Smooth muscle cell of the brain vasculature (primary cell): Measurements from ENCODE around the gene MOAP1.
"Not testable (repeated sequence)": the region's sequence is repeated elsewhere in the genome, so short reads cannot be mapped to it uniquely, and the experiment has no call there.

Experiments
- DNase-seq: peaks from one replicate; pipeline ENCODE4 v3.0.0-alpha.2; 2012; ENCODE audit warnings: low read depth, low spot score

Gene MOAP1

DNA sequence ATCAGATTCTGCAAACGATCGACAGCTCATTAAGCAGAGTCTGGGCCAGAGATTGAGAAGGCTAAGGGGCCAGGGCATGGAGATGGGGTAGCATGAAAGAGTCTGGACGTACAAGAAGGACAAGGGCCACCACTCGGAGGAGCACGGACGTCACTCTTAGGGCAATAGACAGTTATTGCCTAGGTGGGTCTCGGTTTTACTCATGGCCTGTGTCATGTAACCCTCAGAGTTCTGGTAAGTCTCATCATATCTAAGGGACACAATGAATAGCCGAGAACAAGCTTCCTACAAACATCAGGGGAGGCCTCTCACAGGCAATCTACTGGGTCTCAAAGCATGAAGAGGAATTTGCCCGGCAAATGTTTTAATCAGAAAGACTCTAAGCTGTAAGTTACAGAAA lies 38.6 kb downstream of the MOAP1 start:
- no peak for DNase-seq

DNA sequence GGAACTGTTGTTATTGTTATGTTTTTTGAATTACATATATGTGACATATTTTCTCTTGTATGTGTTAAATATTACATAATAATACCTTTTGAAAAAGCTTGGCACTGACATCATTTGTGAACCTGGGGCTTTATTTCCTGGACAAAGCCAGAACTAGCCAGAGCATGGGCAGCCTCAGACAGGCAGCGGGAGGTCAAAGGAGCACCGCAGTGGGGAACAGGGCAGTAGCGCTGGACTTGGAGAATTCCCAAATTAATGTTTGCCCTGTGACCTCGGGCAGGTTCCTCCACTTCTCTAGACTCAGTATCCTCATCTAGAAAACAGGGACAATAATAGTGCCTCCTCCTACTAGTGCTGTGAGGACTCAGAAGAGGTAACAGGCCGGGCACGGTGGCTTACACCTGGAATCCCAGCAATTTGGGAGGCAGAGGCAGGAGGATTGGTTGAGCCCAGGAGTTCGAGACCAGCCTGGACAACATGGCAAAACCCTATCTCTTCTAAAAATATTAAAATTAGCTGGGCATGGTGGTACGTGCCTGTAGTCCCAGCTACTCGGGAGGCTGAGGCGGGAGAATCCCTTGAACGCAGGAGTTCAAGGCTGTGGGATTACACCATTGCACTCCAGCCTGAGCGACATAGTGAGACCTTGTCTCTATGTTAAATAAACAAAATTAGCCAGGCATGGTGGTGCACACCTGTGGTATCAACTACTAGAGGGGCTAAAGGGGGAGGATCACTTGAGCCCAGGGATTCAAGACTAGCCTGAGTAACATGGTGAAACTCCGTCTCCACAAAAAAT lies 41.6 kb downstream of the MOAP1 start:
- DNase-seq, result no peak

DNA sequence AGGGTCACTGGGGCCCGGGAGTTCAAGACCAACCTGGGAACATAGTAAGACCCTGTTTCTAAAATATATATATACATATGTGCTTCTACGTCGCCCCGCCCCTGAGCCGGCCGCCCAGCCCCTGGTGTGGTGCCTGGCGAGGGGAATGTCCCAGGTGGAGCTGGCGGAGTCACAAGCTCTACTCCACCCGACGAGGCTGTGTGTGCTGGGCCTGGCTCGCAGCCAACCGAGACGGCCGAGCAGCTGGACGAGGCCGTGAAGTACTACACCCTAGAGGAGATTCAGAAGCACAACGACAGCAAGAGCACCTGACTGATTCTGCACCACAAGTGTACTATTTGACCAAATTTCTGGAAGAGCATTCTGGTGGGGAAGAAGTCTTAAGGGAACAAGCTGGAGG lies 46.8 kb downstream of the MOAP1 start:
- DNase-seq, result no peak

DNA sequence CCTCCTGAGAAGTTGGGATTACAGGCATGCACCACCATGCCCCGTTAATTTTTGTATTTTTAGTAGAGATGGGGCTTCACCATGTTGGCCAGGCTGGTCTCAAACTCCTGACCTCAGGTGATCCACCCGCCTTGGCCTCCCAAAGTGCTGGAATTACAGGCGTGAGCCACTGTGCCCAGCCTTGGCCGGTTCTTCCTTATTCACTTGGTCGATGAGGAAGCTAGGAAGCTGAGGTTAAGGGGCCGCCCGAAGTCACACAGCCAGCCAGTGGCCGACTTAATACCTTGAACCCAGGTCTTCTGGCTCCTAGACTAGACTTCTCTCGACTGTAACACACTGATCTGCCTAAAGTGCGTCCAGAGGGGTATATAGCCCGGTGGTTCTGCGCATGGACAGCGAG lies 48.2 kb downstream of the MOAP1 start:
- not testable (repeated sequence) for DNase-seq

DNA sequence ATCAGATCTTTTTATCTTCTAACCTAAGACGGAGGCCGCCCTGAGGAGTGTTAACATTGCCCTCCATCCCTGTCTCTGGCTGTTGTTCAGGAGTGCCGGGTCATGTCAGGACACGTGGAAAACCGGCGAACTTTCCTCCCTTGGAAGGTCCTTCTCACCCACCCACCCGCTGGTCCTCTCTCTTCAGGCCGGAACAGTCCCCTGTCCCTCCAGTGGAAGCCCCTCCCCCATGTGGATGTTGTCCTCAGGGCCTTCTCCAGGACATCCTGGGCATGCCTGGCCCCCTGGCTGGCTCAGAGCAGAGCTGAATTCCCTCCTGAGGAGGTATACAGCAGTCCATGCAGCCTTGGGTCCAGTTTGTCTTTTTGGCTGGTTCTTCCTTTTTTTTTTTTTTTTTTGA lies 48.7 kb downstream of the MOAP1 start:
- DNase-seq, result no peak

DNA sequence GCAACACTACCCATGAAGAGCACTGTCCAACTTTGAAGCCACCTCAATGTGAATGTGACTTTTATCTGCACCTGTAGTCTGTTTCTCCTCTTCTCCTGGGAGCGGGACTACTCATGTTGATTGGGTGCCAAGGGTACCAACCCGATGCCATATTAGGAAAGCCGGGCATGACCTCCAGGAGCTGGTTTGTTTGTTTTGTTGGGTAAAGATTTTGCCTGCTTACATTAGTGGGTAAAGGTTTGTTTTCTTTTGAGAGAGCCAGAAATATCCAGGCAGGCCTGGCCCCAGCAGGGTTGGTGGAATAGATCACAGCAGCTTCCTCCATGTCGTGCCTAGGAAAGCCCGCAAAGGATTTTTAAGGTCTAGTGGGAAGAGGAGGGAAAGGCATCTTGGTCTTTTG lies 49.3 kb downstream of the MOAP1 start:
- no peak for DNase-seq

DNA sequence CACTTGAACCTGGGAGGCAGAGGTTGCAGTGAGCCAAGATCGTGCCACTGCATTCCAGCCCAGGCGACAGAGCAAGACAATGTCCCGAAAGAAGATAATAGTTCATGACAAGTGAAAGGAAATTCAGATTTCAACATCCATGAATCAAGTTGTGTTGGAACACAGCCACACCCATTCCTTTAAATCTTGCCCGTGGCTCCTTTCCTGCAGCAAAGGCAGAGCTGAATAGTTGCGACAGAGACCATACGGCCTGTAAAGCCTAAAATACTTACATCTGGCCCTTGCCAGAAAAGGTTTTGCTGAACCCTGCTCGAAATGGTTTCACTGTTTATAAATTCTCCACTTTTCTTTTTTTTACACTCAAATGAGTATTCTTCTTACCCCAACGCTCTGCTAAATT lies 51.2 kb downstream of the MOAP1 start:
- no peak for DNase-seq

DNA sequence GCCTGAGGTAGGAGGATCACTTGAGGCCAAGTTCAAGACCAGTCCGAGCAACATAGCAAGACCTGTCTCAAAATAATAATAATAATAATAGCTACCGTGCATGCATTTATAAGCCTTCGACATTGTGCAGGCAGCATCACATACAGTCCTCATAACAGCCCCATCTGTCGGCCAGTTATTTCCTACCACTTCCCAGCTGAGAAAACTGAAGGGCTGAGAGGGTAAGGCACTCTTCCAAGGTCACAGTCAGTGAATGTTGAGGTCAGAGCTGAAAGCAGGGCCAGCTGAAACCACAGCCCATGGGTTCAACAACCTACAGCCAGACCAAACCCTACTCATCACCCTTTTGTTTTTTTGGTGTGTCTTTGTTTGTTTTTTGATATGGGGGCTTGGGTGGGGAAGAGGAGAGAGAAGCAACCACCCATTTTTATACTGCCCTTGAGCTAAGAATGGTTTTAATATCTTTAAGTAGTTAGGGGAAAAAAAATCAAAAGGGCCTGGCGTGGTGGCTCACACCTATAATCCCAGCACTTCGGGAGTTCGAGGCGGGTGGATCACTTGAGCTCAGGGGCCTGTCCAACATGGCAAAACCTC lies 52.1 kb downstream of the MOAP1 start:
- DNase-seq, result no peak
